Measurements from ENCODE around the gene FEM1B.

FEM1B gene

GRCh38 chr15:68318008-68318835, 40.7 kb downstream of the FEM1B start:
- H3K4me1 ChIP-seq (ENCODE audit: control insufficient read depth, insufficient read depth, low read length): no peaks in the 10 kb centered on the region
- TF ChIP-seq ZNF701 (tag by site-specific recombination; IDR thresholded peaks at IDR 0.05): no peak
- no peak for TF ChIP-seq WT1 (tag by site-specific recombination; IDR thresholded peaks at IDR 0.05)
- TF ChIP-seq ZNF302 (tag by site-specific recombination; IDR thresholded peaks at IDR 0.05; ENCODE audit: low read depth): no peak
- H3K36me3 ChIP-seq (ENCODE audit: control insufficient read depth in 2 of 2, insufficient read depth in 1 of 2, low read length in 2 of 2): no peaks in the 10 kb centered on the region
- no peaks in the 10 kb centered on the region for H3K9me3 ChIP-seq (ENCODE audit: control insufficient read depth, insufficient read depth, low read depth, low read length)
- H3K27ac ChIP-seq (ENCODE audit: extremely low read depth, low read depth, low read length): no peak overlapping the region
- ChIA-PET POLR2A (no interaction called here), CTCF (interaction anchor here (1.0 kb wide), 1 partner anchor 12 kb away, joined by 4 read pairs; no protein-coding TSS in a partner anchor)
- no peak overlapping the region for H3K4me3 ChIP-seq (ENCODE audit: low read depth, low read length)

- TF ChIP-seq ZBTB11 (tag by site-specific recombination; conservative IDR thresholded peaks at IDR 0.05; ENCODE audit: low read depth) (no peak), ZNF488 (tag by site-specific recombination; IDR thresholded peaks at IDR 0.05) (no peak), ZNF341 (tag by site-specific recombination; IDR thresholded peaks at IDR 0.05; ENCODE audit: low read depth) (no peak), GLI4 (tag by site-specific recombination; IDR thresholded peaks at IDR 0.05) (peak; percentile 63; the same call in 1 of the 2 replicates), ZNF626 (tag by site-specific recombination; IDR thresholded peaks at IDR 0.05) (no peak), ZNF391 (tag by site-specific recombination; IDR thresholded peaks at IDR 0.05; ENCODE audit: borderline replicate concordance, low read depth) (peak; percentile 82; the same call in 1 of the 2 replicates)
- H3K9me3 ChIP-seq (ENCODE audit: control insufficient read depth, insufficient read depth, low read depth, low read length): no peaks in the 10 kb centered on the region
- H3K36me3 ChIP-seq (ENCODE audit: control insufficient read depth in 2 of 2, insufficient read depth in 1 of 2, low read length in 2 of 2): no peaks in the 10 kb centered on the region
- CTCF ChIA-PET: interaction anchor here (0.7 to 1.3 kb wide), 4 partner anchors 8 to 255 kb away, joined by 3 to 5 read pairs (median 4); no protein-coding TSS in a partner anchor
- H3K4me3 ChIP-seq (ENCODE audit: low read depth, low read length): no peak overlapping the region
- H3K4me1 ChIP-seq (ENCODE audit: control insufficient read depth, insufficient read depth, low read length): no peaks in the 10 kb centered on the region
- POLR2A ChIA-PET: no interaction called here
- no peak overlapping the region for H3K27ac ChIP-seq (ENCODE audit: extremely low read depth, low read depth, low read length)
Measured at GRCh38 chr15:68318931-68319909, 41.7 kb downstream of the FEM1B start.

- Histone ChIP-seq H3K4me1 (ENCODE audit: control insufficient read depth, insufficient read depth, low read length) (no peaks in the 10 kb centered on the region), H3K27ac (ENCODE audit: extremely low read depth, low read depth, low read length) (no peak overlapping the region), H3K9me3 (ENCODE audit: control insufficient read depth, insufficient read depth, low read depth, low read length) (no peaks in the 10 kb centered on the region), H3K36me3 (ENCODE audit: control insufficient read depth in 2 of 2, insufficient read depth in 1 of 2, low read length in 2 of 2) (no peaks in the 10 kb centered on the region), H3K4me3 (ENCODE audit: low read depth, low read length) (no peak overlapping the region)
- CTCF ChIA-PET: interaction anchor here (0.5 to 1.3 kb wide), 6 partner anchors 9 to 688 kb away, joined by 3 to 5 read pairs (median 4); no protein-coding TSS in a partner anchor
- TF ChIP-seq ZNF24 (tag by site-specific recombination; IDR thresholded peaks at IDR 0.05) (no peak), ZNF121 (tag by site-specific recombination; IDR thresholded peaks at IDR 0.05) (peak; percentile 56; the same call in 1 of the 2 replicates)
- POLR2A ChIA-PET: no interaction called here
Measured at GRCh38 chr15:68319997-68320396, 42.5 kb downstream of the FEM1B start.
